Activated CD4-positive, CD25-positive, alpha-beta regulatory T cell treated with anti-CD3 and anti-CD28 coated beads, Interleukin-2, amount 50 U/mL, for 16 hours (primary cell): ENCODE data around the gene RPL27A.

Source experiments
- DNase-seq: peaks from one replicate; pipeline ENCODE4 v3.0.0-alpha.2; 2020; ENCODE audit warnings: low read depth, low spot score

The RPL27A gene

GRCh38 chr11:8699903-8700302, 17.3 kb downstream of the RPL27A start:
- no peak for DNase-seq

DNA sequence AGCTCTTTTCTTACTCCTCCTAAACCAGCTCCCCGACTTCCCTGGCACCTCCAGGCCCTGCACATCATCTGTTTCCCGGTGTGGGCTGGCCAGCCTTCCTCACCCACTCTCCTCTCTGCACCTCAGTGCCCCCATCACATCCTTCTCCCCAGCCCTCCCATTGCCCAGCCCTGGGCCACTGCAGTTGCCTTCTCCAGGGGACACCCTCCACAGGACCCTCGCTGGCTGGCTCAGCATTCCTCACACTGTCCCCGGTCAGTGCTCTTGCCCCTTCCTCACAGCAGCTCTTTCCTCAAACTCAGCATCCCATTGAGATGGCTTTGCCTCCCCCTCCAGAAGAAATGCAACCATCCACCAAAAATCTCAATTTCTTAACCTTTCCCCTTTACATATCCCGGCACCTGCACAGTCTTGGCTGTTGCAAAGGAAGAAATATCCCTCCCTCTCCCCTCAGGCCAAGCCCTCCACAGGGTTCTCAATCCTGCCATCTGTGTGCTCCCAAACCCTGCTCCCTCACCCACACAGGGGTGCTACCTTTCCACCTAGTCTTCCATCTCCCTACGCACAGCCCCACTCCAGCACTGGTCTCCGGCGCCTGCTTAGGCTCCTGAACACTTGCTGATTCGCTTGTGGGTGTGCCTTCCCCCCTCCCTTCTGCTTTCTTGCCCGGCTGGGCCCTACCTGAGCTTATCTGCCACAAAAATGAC, 19.5 kb downstream of the RPL27A start:
- DNase-seq, result no peak

- DNase-seq, result no peak
Measured at GRCh38 chr11:8702598-8702915, 20.0 kb downstream of the RPL27A start.

GRCh38 chr11:8704136-8704535, 21.5 kb downstream of the RPL27A start:
- no peak for DNase-seq

GRCh38 chr11:8705146-8705545, 22.6 kb downstream of the RPL27A start:
- DNase-seq, result no peak

DNA sequence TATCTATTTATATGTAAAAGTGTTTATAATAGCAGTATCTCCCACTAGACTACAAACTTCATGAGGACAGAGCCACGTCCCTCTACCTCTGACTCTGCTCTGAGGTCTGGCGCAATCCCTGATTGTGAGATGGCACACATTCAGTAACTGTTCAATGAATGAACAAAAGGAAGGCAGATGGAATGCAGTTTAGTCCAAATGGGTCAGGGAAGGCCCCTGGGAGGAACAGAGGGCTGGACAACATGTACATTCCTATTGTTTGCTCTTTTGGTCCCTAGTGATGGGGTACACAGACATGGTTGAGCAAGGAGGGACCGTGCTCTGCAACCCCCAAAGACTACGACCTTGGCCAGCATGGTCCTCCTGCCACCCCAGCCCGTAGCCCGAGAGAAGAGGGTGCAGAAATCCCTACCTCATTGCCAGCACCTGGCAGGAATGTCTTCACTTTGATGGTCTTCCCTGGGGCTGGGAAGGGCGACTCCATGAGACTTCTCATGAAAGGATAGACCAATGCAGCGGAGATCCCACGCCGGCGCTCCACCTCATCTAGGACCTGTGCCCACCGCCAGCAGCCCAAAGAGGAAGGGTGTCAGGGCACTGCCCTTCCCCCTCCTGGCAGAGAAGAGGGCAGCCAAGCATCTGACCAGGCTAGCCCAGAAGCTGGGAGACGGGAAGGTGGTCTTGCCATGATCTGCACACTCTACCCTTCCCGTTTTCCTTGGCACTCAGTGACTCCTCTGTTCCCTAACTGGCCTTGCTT, 24.3 kb downstream of the RPL27A start:
- DNase-seq, result no peak

DNA sequence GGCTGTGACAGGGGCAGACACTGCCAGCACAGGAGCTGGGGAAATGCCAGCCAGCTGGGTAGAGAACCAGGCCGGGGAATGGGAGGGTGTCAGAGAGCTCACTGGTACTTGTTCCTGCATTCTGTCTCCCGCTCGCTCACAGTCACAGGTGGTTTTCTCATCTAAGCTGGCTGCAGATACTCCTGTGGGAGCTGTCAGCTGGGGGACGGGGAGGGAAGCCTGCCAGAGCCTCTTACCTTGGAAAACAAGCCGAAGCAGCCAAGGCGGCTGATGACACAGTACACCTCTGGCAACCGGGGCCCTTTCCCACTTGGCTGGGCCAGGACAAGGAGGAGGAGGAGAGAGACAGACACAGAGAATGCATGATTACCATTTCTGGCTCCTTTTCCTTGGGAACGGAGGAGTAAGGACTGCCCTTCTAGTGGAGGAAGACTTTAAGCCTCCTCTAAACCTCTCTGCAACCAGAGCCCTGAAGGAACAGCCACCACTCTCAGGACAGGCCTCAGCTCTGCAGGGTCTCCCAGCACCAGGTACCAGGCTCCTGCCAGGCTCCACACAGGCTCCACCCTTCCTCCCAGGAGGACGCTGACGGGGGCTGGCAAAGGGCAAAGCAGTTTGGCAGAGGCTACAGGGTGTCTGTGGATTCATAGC, 25.1 kb downstream of the RPL27A start:
- no peak for DNase-seq

- no peak for DNase-seq
Measured at GRCh38 chr11:8709002-8709672, 26.5 kb downstream of the RPL27A start.

- DNase-seq, result no peak
Measured at GRCh38 chr11:8709777-8710176, 27.2 kb downstream of the RPL27A start.

GRCh38 chr11:8711895-8712442, 29.4 kb downstream of the RPL27A start:
- DNase-seq, result no peak

DNA sequence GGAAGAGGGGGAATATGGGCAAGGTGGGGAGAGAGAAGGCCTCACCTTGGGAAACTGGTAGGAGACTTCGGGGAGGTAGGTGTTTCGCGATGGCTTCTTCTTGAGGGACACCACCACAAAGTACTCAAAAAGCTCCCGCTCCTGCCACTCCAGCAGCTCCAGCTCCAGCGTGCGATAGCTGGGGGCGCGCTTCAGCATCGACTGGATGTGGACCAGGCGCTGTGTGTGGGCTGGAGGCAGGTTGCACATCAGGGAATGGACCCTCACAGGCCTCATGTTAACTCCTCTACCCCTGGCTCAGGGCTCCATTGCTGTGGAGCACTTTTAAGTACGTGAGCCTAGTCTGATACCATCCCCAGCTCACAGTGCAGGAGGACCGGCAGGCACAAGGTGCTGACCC, 29.9 kb downstream of the RPL27A start:
- DNase-seq, result no peak

- no peak for DNase-seq
Measured at GRCh38 chr11:8713760-8714454, 31.3 kb downstream of the RPL27A start.

- no peak for DNase-seq
Measured at GRCh38 chr11:8714622-8715225, 32.1 kb downstream of the RPL27A start.

- DNase-seq, result no peak
Measured at GRCh38 chr11:8715501-8715900, 32.9 kb downstream of the RPL27A start.

DNA sequence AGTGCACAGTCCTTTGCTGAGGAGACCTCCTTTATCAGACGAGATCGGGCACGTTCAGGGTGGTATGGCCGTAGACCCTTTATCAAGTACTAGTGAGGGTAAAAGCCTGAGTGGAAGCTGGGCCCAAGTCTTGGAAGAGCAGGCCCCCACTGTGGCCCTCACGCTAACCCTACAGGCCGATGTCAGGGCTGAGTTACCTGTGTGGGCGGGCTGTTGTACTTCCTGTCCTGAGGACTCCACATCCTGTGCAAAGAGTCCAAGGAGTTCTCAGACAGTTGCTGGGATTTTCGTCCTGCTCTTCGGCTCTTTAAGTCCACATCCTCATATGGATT, 34.9 kb downstream of the RPL27A start:
- no peak for DNase-seq

- DNase-seq, result no peak
Measured at GRCh38 chr11:8717876-8718753, 35.5 kb downstream of the RPL27A start.

DNA sequence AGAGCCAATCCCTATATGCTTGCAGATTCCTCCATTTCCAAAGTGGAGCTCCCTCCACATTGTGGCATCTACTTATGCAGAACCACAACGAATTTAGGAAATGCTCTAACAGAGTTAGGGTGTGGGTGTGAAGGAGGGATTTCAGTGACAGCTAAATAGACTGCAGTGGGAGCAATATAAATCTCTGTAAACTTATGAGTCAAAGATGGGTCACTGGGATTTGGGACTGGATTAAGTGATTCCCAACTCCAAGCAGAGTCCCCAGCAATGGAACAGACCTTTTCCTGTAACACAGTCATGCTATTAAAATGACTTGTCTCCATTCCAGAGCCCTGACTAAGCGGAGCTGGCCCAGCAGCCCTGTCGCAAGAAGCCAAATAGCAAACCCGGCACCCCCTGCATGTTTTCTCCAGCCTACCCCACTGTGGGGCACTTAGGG, 36.6 kb downstream of the RPL27A start:
- DNase-seq, result no peak

DNA sequence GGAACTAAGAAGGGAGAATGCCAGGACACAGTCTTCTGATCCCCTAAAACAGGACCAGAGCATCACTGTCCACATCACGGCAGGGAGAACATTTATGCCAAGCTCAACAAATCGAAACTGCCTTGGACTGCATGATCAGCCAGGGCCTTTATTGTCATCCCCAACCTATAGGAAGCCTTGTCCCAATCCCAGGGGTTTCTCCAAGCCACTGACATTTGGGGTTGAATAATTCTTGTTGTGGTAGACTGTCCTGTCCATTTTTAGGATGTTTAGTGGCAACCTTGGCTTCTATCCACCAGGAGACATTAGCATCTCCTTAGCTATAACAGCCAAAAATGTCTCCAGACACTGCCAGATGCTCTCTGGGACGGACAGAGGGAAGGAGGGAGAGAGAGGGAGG, 37.1 kb downstream of the RPL27A start:
- no peak for DNase-seq

GRCh38 chr11:8720352-8720751, 37.8 kb downstream of the RPL27A start:
- no peak for DNase-seq
